Spleen (tissue), 7 donors: ENCODE data around the gene YAP1.

ENCODE experiments used
- POLR2A ChIP-seq, 3 donors: fragments of 450-650 bp; IDR thresholded peaks; one replicate each; pipeline ENCODE4 v1.5.1; 2017; ENCODE audit warnings: antibody characterized with exemption in 3 of 3, mild to moderate bottlenecking in 1 of 3
- POLR2AphosphoS5 ChIP-seq, 3 donors: sonication (generic); formaldehyde crosslinking; IDR thresholded peaks; one replicate each; pipeline ENCODE4 v1.5.1; 2017; ENCODE audit warnings: antibody characterized with exemption in 3 of 3
- TF ChIP-seq, protein P1 (sequence below), 11 experiments: fragments of 200-600 bp in 7 of 11; fragments of 450-650 bp in 4 of 11; sonication (generic) in 4 of 11; IDR thresholded peaks in 8 of 11; conservative IDR thresholded peaks in 3 of 11; 1 replicate in 7 of 11; 2 replicates in 4 of 11; pipeline versions ENCODE4 v1.4.0 to v1.8.0; 2016 to 2021; ENCODE audit warnings: antibody characterized with exemption in 11 of 11, inconsistent platforms in 4 of 11, mild to moderate bottlenecking in 1 of 11
- donor health status: DM: no; HTN: no; CAD: no; lungs with moderate emphysema.
- donor health status: DM: no; HTN: no; CAD: no.
- donor health status: DM: no; HTN: no; CAD: no.

- TF ChIP-seq, protein P1, sequence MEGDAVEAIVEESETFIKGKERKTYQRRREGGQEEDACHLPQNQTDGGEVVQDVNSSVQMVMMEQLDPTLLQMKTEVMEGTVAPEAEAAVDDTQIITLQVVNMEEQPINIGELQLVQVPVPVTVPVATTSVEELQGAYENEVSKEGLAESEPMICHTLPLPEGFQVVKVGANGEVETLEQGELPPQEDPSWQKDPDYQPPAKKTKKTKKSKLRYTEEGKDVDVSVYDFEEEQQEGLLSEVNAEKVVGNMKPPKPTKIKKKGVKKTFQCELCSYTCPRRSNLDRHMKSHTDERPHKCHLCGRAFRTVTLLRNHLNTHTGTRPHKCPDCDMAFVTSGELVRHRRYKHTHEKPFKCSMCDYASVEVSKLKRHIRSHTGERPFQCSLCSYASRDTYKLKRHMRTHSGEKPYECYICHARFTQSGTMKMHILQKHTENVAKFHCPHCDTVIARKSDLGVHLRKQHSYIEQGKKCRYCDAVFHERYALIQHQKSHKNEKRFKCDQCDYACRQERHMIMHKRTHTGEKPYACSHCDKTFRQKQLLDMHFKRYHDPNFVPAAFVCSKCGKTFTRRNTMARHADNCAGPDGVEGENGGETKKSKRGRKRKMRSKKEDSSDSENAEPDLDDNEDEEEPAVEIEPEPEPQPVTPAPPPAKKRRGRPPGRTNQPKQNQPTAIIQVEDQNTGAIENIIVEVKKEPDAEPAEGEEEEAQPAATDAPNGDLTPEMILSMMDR (IDR thresholded peaks at IDR 0.05 in 8 of 11, conservative IDR thresholded peaks at IDR 0.05 in 3 of 11) = no peak
- TF ChIP-seq POLR2AphosphoS5 (IDR thresholded peaks at IDR 0.05) (no peak), POLR2A (IDR thresholded peaks at IDR 0.05) (no peak)
These were observed 45.4 kb downstream of the YAP1 start for GRCh38 chr11:102155676-102156075.
